Ammon's horn (tissue), 1 donor: ENCODE results near the gene CD34.
A peak's percentile ranks its signal among the peaks of the same experiment; 100 is the strongest.
"Not testable (repeated sequence)": the region's sequence is repeated elsewhere in the genome, so short reads cannot be mapped to it uniquely, and the experiment has no call there.

Experiments
- DNase-seq: peaks from one replicate; pipeline ENCODE4 v3.0.0-alpha.2; 2016; ENCODE audit warnings: low spot score

Gene CD34

GRCh38 chr1:207926984-207927383 lies 16.1 kb upstream of the CD34 start:
- no peak for DNase-seq

GRCh38 chr1:207925969-207926368 lies 15.0 kb upstream of the CD34 start:
- not testable (repeated sequence) for DNase-seq

DNA sequence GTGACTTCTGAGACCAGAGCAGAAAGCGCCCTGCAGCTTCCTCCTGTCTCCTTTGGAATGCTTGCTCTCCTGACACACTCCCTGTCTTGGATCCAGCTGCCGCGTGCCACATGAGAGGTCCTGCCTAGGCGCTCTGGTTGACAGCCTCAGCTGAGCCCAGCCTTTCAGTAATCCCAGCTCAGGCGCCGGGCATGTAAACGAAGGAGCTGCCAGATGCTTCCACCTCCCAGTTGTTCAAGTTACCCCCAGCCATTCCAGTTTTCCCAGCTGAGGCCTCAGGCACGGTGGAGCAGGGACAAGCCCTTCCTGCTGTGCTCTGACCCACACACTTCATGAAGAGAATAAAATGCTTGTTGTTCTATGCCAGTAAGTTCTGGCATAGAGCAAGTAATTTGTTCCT lies 14.3 kb upstream of the CD34 start:
- peak; percentile 10 for DNase-seq

DNA sequence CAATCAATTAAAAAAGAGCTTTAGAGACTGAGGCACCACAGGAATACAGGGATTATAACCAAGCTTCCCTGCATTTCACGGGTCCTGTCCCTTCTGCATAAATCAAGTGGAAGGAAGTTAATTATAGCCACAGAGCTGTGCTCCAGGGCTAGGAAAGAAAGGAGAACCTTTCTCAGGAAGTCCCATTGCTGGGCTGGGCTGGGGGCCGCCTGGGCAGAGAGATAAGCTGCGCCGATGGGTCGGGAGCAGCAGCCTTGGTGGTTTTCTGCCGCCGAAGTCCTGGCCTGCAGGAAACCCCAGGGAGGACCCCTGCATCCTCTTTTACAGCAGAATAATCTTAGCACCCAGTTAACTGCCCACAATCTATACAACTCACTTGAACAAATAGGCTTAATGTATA lies 12.6 kb upstream of the CD34 start:
- DNase-seq = no peak

DNA sequence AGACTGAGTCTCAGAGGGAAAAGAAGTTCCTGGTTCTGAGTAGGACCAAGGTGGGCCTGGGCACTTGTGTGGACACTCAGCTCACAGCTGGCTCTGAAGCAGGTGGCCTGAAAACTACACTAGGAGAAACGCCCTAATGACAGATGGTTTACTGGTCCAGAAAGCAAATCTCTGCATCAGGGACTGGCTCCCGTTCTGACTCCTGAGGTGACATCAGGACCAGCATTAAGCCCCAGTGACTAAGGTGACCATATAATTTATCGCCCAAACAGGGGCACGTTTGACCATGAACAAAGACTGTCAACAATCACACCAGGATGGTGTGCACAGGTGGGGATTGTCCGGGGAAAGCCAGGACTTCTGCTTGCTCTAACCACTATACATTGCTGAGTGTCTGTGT lies 12.2 kb upstream of the CD34 start:
- DNase-seq = no peak

DNA sequence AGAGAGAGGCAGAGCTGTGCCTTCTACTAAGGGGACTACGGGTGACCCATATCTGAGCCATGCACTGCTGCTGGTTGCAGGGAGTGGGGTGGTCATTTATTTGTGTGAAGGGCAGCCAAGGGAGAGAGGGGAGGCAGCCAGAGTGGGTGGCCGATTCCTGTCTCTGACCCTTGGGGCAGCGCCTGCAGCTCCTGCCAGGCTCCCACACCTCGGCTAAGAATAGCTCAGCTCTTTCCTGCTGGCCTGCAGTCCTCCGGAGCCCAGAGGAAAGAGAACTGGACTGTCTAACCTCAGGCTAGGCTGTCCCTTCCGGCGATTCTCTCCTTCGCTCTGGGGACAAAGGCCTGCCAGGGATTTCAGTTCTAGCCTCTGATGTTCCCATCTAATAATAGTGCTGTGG lies 11.6 kb upstream of the CD34 start:
- DNase-seq = no peak

- DNase-seq = no peak
These were observed 10.4 kb upstream of the CD34 start for GRCh38 chr1:207921321-207921720.

DNA sequence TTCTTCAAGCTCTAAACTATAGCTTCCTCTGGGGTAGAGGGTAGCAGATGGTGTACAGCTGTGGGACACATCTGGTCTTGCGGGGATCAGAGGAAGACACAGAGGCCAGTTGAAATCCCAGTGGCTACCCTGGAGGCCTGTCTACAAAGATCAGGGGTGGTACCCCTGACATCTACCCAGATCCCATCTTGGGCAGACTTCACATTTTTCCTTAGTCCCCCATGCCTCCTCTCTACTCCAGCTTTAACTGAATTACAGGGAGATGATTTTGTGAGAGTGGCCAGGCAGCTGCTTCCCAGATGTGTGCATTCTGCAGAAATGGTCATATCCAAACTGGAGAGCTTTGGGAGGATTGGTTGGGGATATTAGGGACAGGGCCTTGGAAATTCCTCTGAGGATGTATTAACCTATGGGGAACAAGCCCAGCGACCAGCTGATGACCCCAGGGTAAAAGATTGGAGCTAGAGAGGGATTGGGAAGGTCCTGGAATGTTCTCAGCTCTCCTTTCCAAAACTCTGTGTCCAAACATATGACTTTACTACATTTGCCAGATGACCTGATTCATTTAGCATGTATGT lies 9.6 kb upstream of the CD34 start:
- DNase-seq = no peak

GRCh38 chr1:207919523-207920170 lies 8.7 kb upstream of the CD34 start:
- peak; percentile 42 for DNase-seq

GRCh38 chr1:207918581-207918980 lies 7.7 kb upstream of the CD34 start:
- DNase-seq = no peak

GRCh38 chr1:207918011-207918410 lies 7.1 kb upstream of the CD34 start:
- no peak for DNase-seq

- no peak for DNase-seq
These were observed 6.2 kb upstream of the CD34 start for GRCh38 chr1:207917080-207917479.

GRCh38 chr1:207913951-207914350 lies 3.0 kb upstream of the CD34 start:
- DNase-seq = no peak

- DNase-seq = no peak
These were observed 1.2 kb upstream of the CD34 start for GRCh38 chr1:207911856-207912760.

DNA sequence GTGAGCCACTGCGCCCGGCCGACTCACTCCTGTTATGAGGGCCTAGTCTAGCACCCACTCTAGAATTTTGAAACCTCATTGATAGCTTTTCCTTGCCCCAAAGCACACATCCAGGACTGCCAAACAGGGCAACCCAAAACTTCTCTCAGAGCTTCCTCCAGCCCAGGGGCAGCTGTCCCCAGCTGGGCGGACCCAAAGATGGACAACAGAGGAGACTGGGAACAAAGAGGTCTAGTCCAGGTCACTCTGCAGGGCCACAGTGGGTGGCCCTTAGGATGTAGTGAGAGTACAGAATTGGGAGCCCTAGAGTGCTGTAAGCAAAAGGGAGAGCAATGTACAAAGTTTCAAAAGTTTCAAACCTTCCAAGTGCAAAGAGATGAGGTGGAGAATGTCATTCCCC lies 1.2 kb downstream of the CD34 start:
- DNase-seq = no peak

DNA sequence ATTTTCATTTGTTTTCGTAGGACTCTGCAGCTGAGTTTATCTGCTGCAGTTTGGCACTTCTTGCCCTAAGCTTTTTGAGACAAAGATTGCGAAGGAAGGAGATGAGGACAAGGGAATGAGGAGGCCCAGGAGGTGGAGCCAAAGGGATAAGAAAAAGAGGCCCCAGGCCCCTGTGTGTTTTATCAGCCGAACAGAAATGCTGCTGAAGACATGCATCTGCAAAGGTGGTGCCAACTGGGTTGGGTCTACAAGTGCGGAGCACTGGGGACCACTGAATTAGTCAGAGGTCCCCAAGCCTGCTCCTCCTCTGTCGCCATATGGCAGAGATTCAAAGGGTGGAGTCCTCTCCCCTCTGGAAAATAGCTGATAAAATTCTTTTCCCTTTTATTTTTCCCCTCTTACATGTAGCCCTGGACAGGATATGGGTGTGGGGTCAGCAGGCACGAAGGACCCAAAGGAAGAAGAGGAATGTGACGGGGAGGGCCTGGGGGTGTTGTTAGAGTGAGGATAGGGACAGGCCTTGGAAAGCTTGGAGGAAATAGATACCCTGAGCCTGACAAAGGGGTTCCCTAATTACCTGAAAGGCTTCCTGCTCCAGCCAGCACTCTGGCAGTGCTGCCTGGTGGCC lies 2.7 kb downstream of the CD34 start:
- DNase-seq = no peak

DNA sequence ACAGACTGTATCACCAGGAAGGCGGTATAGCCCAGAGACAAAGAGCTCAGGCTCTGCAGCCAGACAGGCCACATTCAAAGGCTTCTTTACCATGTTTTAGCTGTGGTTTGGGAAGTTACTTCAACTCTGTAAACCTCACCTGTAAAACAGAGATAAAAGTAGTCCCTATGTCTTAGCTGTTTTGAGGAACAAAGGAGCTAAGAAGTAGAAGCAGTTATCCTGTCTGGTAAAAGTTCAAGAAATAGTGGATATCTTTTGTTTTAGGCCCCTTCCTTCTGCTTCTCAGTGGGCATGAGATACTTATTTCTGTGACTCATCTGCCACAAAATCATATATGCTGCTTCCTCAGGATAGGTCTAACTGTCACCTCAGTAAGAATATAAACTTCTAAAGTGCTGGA lies 6.5 kb downstream of the CD34 start:
- no peak for DNase-seq

GRCh38 chr1:207903767-207904166 lies 7.2 kb downstream of the CD34 start:
- DNase-seq = no peak

DNA sequence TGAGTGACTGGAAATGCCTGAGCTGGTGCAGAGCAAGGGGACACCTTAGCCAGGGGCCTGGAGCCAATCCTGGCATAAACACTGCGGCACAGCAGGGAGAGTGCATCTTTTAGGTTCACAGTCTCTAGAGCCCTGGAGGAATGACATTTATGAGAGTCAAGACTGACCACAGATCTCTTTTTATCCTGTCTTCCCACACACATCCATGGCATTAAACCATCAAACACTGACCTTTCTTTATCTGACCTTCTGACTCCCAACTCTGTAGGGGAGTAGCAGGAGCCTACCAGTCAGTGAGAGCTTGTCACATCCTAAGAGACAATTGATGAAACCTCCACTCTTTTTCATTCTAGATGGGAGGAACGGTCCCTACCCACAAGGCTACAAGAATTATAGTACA lies 7.9 kb downstream of the CD34 start:
- no peak for DNase-seq

GRCh38 chr1:207902566-207902965 lies 8.4 kb downstream of the CD34 start:
- no peak for DNase-seq

DNA sequence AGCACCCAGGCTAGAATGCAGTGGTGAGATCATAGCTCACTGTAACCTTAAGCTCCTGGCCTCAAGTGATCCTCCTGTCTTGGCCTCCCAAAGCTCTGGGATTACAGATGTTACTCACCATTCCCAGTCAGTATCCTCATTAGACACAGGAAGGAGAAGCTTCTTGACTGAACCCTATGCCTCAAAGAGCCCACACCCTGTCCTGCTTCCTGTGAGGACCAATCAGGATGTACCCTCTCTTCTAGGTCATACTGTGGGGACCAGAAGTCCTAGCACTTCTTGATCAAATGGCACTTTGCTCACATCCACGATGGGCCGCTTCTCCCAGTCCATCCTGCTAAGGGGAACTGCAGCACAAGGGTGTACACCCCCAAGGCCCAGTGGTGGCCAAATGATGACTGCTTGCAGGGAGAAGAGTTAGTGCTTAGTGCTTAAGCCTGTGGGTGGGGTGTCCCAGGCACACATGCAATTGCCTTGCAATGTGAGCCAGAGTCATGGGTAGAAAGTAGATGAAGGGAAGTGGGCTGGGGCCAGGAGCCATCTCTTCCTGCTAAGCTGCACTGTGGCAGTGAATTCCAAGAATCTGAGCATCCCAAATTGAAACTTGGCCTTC lies 9.8 kb downstream of the CD34 start:
- DNase-seq = no peak

GRCh38 chr1:207898836-207899235 lies 12.1 kb downstream of the CD34 start:
- DNase-seq = no peak
